B cell (primary cell): Measurements from ENCODE around the gene AP2S1. TPM values are rescaled to one million over a fixed set of nuclear protein-coding genes. Genes with fewer than 3 reads are reported as not detected.

ENCODE experiments used
- ATAC-seq: fragments of 200-7000 bp; cut with Tn5 transposase; one replicate; pipeline ENCODE4 v1.10.0; 2021; ENCODE audit warnings: low read depth, mild to moderate bottlenecking, moderate number of reproducible peaks, moderate library complexity
- CTCF ChIA-PET: fragments of 350-600 bp; sonication (Branson Sonifier 250); formaldehyde crosslinking; loops from one replicate; lab custom pipeline; 2021; ENCODE audit warnings: antibody characterized with exemption, inconsistent platforms; lab: Charles Lee
- POLR2A ChIA-PET: fragments of 350-600 bp; sonication (Branson Sonifier 250); formaldehyde crosslinking; loops from one replicate; lab custom pipeline; 2021; ENCODE audit warnings: antibody characterized with exemption; lab: Charles Lee
- DNase-seq: peaks from one replicate; pipeline ENCODE4 v3.0.0; 2013
- H2AFZ ChIP-seq: 2 replicates; pipeline ENCODE4 v1.6.1; 2012; ENCODE audit warnings: mild to moderate bottlenecking, low read depth, low read length; ENCODE audit not compliant: insufficient read depth, poor library complexity, severe bottlenecking
- H3K27ac ChIP-seq, 2 donors: 1 replicate in 1 of 2; 2 replicates in 1 of 2; pipeline ENCODE4 v1.5.1; 2012 to 2013; ENCODE audit warnings: low read length in 2 of 2, mild to moderate bottlenecking in 2 of 2, moderate library complexity in 1 of 2
- H3K27me3 ChIP-seq, 4 experiments: fragments of 200-600 bp in 1 of 4; sonication (generic) in 1 of 4; replicated peaks in 1 of 4; 1 replicate in 2 of 4; 2 replicates in 2 of 4; pipeline versions ENCODE4 v1.6.1 to v1.7.0; 2013 to 2016; ENCODE audit warnings: low read length in 3 of 4, mild to moderate bottlenecking in 2 of 4, mixed read lengths in 1 of 4, moderate library complexity in 1 of 4; ENCODE audit not compliant: insufficient read depth in 4 of 4, control insufficient read depth in 3 of 4; ENCODE audit errors: control extremely low read depth in 1 of 4
- H3K36me3 ChIP-seq, 2 experiments: replicated peaks in 1 of 2; 1 replicate in 1 of 2; 2 replicates in 1 of 2; pipeline versions ENCODE4 v1.6.1 to v1.7.1; 2013; ENCODE audit warnings: low read length in 1 of 2; ENCODE audit not compliant: insufficient read depth in 2 of 2, control insufficient read depth in 1 of 2; ENCODE audit errors: control extremely low read depth in 1 of 2, extremely low read depth in 1 of 2
- H3K4me1 ChIP-seq, 2 donors: fragments of 200-600 bp in 1 of 2; sonication (generic) in 1 of 2; 1 replicate in 1 of 2; 2 replicates in 1 of 2; pipeline versions ENCODE4 v1.5.1 to v1.6.1; 2013 to 2017; ENCODE audit warnings: low read length in 2 of 2; ENCODE audit not compliant: control insufficient read depth in 2 of 2, insufficient read depth in 2 of 2
- H3K4me2 ChIP-seq: replicated peaks from 2 replicates; pipeline ENCODE3; 2012; ENCODE audit warnings: mild to moderate bottlenecking, low read depth, low read length; ENCODE audit not compliant: poor library complexity, severe bottlenecking
- H3K4me3 ChIP-seq, 5 experiments: fragments of 200-600 bp in 1 of 5; sonication (generic) in 1 of 5; 1 replicate in 3 of 5; 2 replicates in 2 of 5; pipeline versions ENCODE4 v1.5.1 to v1.7.0; 2011 to 2016; ENCODE audit warnings: low read length in 4 of 5, mild to moderate bottlenecking in 4 of 5, low read depth in 2 of 5, control low read depth in 1 of 5, moderate library complexity in 1 of 5; ENCODE audit not compliant: insufficient read depth in 1 of 5; ENCODE audit errors: control extremely low read depth in 1 of 5, extremely low read depth in 1 of 5
- H3K79me2 ChIP-seq: fragments of 200-600 bp; sonication (generic); one replicate; pipeline ENCODE4 v1.6.0; 2016; ENCODE audit warnings: low read length; ENCODE audit not compliant: control insufficient read depth, insufficient read depth
- H3K9ac ChIP-seq: fragments of 200-600 bp; sonication (generic); 2 replicates; pipeline ENCODE4 v1.6.1; 2017; ENCODE audit warnings: mild to moderate bottlenecking, low read length, moderate library complexity
- H3K9me3 ChIP-seq, 3 donors: one replicate each; pipeline versions ENCODE4 v1.6.1 to v1.7.1; 2013; ENCODE audit warnings: low read length in 2 of 3; ENCODE audit not compliant: control insufficient read depth in 2 of 3, insufficient read depth in 1 of 3; ENCODE audit errors: control extremely low read depth in 1 of 3
- H4K20me1 ChIP-seq: 2 replicates; pipeline ENCODE4 v1.6.0; 2012; ENCODE audit warnings: mild to moderate bottlenecking, low read length; ENCODE audit not compliant: insufficient read depth, control insufficient read depth, poor library complexity, severe bottlenecking
- H3K27ac Mint-ChIP-seq: one replicate; pipeline ENCODE4 v1.8.0; 2021; ENCODE audit warnings: mixed read lengths
- H3K27me3 Mint-ChIP-seq: one replicate; pipeline ENCODE4 v1.8.0; 2021; ENCODE audit warnings: mixed read lengths
- H3K4me1 Mint-ChIP-seq: one replicate; pipeline ENCODE4 v1.8.0; 2021; ENCODE audit warnings: mixed read lengths
- H3K4me3 Mint-ChIP-seq: one replicate; pipeline ENCODE4 v1.8.0; 2021; ENCODE audit warnings: mixed read lengths
- H3K9me3 Mint-ChIP-seq: one replicate; pipeline ENCODE4 v1.8.0; 2022; ENCODE audit warnings: mixed read lengths; ENCODE audit not compliant: insufficient read depth
- CTCF ChIP-seq: fragments of 200-600 bp; IDR thresholded peaks from one replicate; pipeline ENCODE4 v1.8.0; 2022; ENCODE audit warnings: antibody characterized with exemption, mild to moderate bottlenecking
- EZH2 ChIP-seq: IDR thresholded peaks from 2 replicates; pipeline ENCODE4 v1.6.1; 2012; ENCODE audit warnings: borderline replicate concordance, low read depth, mild to moderate bottlenecking, moderate library complexity, low read length; ENCODE audit not compliant: insufficient read depth, poor library complexity, severe bottlenecking
- WGBS: methylation state at CpG from one replicate; pipeline ENCODE4 v1.1.5; 2013; ENCODE audit warnings: missing lambda C conversion rate; ENCODE audit not compliant: insufficient coverage; 5-methylcytosine and 5-hydroxymethylcytosine counted together
- intact Hi-C: fragments of 100-400 bp; cut with micrococcal nuclease; formaldehyde crosslinking; loops from one replicate; pipeline ENCODE4 v1.10.0; 2022
- polyA plus RNA-seq: library from polyadenylated mRNA; depleted of rRNA; stranded (reverse); fragments of >200 nt; gene quantifications from 2 replicates; pipeline ENCODE4 v1.2.3, GENCODE V29; 2012
- total RNA-seq, 2 donors: library from RNA; stranded (reverse); fragments of 120-200 nt in 1 of 2; gene quantifications; 1 replicate in 1 of 2; 2 replicates in 1 of 2; pipeline versions ENCODE4 v1.2.3 to v1.2.4, GENCODE V29; 2013 to 2022

AP2S1 gene
- total and polyA plus RNA-seq, 2 donors (not counting 1 experiment from before 2014, with no cell fraction given), result 47.2 to 51.3 TPM

GRCh38 chr19:46862503-46862834, 11.8 kb upstream of the AP2S1 start:
- DNase-seq (no peak), ATAC-seq (no peak)
- H4K20me1 ChIP-seq, result peaks cover 27% of the 10 kb centered on the region
- H3K4me3 ChIP-seq, result peak overlapping the region in 3 of 5 experiments; percentile 77 to 79 (median 77)
- no peak for TF ChIP-seq CTCF
- TF ChIP-seq EZH2, result no peak
- peak overlapping the region; percentile 64 for H3K9ac ChIP-seq
- H3K4me1 ChIP-seq, result peaks cover 26 to 30% of the 10 kb centered on the region in 2 donors
- peaks cover 0 to 5% (median 0%) of the 10 kb centered on the region in 3 donors for H3K9me3 ChIP-seq
- peak overlapping the region; percentile 64 for H2AFZ ChIP-seq
- no peak overlapping the region for H3K27ac ChIP-seq
- intact Hi-C loops, result loop anchor here (5.0 to 10.0 kb wide), 2 partner anchors 270 to 392 kb away; partner anchors contain the start of genes CCDC9 and SAE1
- H3K27me3 ChIP-seq, result no peaks in the 10 kb centered on the region
- ChIA-PET POLR2A (interaction anchor here (0.6 kb wide), 1 partner anchor 17 kb away, joined by 3 read pairs; no protein-coding TSS in a partner anchor), CTCF (interaction anchor here (0.7 to 1.3 kb wide), 3 partner anchors 17 to 421 kb away, joined by 3 to 4 read pairs (median 3); no protein-coding TSS in a partner anchor)
- no peak overlapping the region for H3K27ac Mint-ChIP-seq
- H3K27me3 Mint-ChIP-seq, result no peaks in the 10 kb centered on the region
- H3K36me3 ChIP-seq, result no peaks in the 10 kb centered on the region
- H3K79me2 ChIP-seq, result peaks cover 56% of the 10 kb centered on the region
- WGBS, result 59% methylated on average over 9 of the region's 9 CpGs
- H3K4me1 Mint-ChIP-seq, result peaks cover 27% of the 10 kb centered on the region
- H3K9me3 Mint-ChIP-seq, result peaks cover 2% of the 10 kb centered on the region
- H3K4me2 ChIP-seq, result peak overlapping the region; percentile 90
- no peak overlapping the region for H3K4me3 Mint-ChIP-seq

- H4K20me1 ChIP-seq, result peaks cover 27% of the 10 kb centered on the region
- intact Hi-C loops, result loop anchor here (5.0 to 10.0 kb wide), 2 partner anchors 270 to 393 kb away; partner anchors contain the start of genes CCDC9 and SAE1
- DNase-seq, result peak; percentile 42
- H3K4me2 ChIP-seq, result peak overlapping the region; percentile 90
- H2AFZ ChIP-seq, result peak overlapping the region; percentile 64
- TF ChIP-seq CTCF (no peak), EZH2 (no peak)
- ATAC-seq, result no peak
- H3K27ac ChIP-seq, result peak overlapping the region in 1 of 2 donors; percentile 34
- H3K79me2 ChIP-seq, result peaks cover 50% of the 10 kb centered on the region
- POLR2A ChIA-PET, result interaction anchor here (0.5 to 0.9 kb wide), 3 partner anchors 17 to 122 kb away, joined by 3 to 4 read pairs (median 3); no protein-coding TSS in a partner anchor
- H3K36me3 ChIP-seq, result no peaks in the 10 kb centered on the region
- CTCF ChIA-PET, result interaction anchor here (0.7 to 1.3 kb wide), 4 partner anchors 10 to 422 kb away, joined by 3 to 5 read pairs (median 4); no protein-coding TSS in a partner anchor
- H3K9ac ChIP-seq, result peak overlapping the region; percentile 64
- H3K4me1 ChIP-seq, result peaks cover 26 to 30% of the 10 kb centered on the region in 2 donors
- H3K9me3 Mint-ChIP-seq, result peaks cover 2% of the 10 kb centered on the region
- H3K27me3 ChIP-seq, result no peaks in the 10 kb centered on the region
- H3K4me3 Mint-ChIP-seq, result no peak overlapping the region
- peak overlapping the region; percentile 43 to 79 (median 77) for H3K4me3 ChIP-seq
- 3% methylated on average over 19 of the region's 19 CpGs for WGBS
- no peak overlapping the region for H3K27ac Mint-ChIP-seq
- peaks cover 23% of the 10 kb centered on the region for H3K4me1 Mint-ChIP-seq
- H3K27me3 Mint-ChIP-seq, result no peaks in the 10 kb centered on the region
- peaks cover 0 to 5% (median 0%) of the 10 kb centered on the region in 3 donors for H3K9me3 ChIP-seq
Observed at GRCh38 chr19:46861691-46862502, 11.3 kb upstream of the AP2S1 start.
